ENCODE data around the gene TRAF3IP3. TPM values are rescaled to one million over a fixed set of nuclear protein-coding genes. Genes with fewer than 3 reads are reported as not detected.
A peak's percentile ranks its signal among the peaks of the same experiment; 100 is the strongest.

TRAF3IP3 gene
- total and polyA plus RNA-seq, 12 donors: 0.45 to 8.0 (median 0.77) TPM

GRCh38 chr1:209741193-209741592 lies 14.7 kb upstream of the TRAF3IP3 start:
- intact Hi-C loops (cut with DNase I): loop anchor here in 5 of 10 donors (10.0 kb wide), 4 partner anchors 46 to 166 kb away; no protein-coding TSS in a partner anchor

GRCh38 chr1:209741889-209742288 lies 14.0 kb upstream of the TRAF3IP3 start:
- Histone ChIP-seq H3K4me3 (peak overlapping the region in 2 of 10 donors; percentile 18 to 27), H3K27me3 (no peaks in the 10 kb centered on the region), H3K27ac (peak overlapping the region; percentile 58 to 92 (median 82)), H3K36me3 (no peaks in the 10 kb centered on the region), H3K9me3 (no peaks in the 10 kb centered on the region), H3K4me1 (peaks cover 5 to 45% (median 26%) of the 10 kb centered on the region in 9 donors)
- DNase-seq: peak in 1 of 2 donors; percentile 37
- intact Hi-C loops (cut with DNase I): loop anchor here in 5 of 10 donors (10.0 kb wide), 4 partner anchors 47 to 167 kb away; no protein-coding TSS in a partner anchor
- WGBS, 2 donors: 27 to 49% methylated on average over 2 of the region's 2 CpGs
- no peak for TF ChIP-seq CTCF (IDR thresholded peaks at IDR 0.05)
- peak; percentile 57 to 90 (median 80) for ATAC-seq

More at GRCh38 chr1:209741193-209741592, 14.7 kb upstream of the TRAF3IP3 start:
- no peak for TF ChIP-seq CTCF (IDR thresholded peaks at IDR 0.05)
- 91 to 99% methylated on average over 3 of the region's 3 CpGs for WGBS, 2 donors
- H3K36me3 ChIP-seq: no peaks in the 10 kb centered on the region
- peaks cover 5 to 45% (median 29%) of the 10 kb centered on the region in 9 donors for H3K4me1 ChIP-seq
- no peak for DNase-seq
- no peak for ATAC-seq
- H3K9me3 ChIP-seq: no peaks in the 10 kb centered on the region
- no peak overlapping the region for H3K4me3 ChIP-seq
- H3K27ac ChIP-seq: peak overlapping the region in 8 of 10 donors; percentile 71 to 92 (median 83)
- no peaks in the 10 kb centered on the region for H3K27me3 ChIP-seq

GRCh38 chr1:209742409-209743144 lies 13.3 kb upstream of the TRAF3IP3 start:
- Histone ChIP-seq H3K27ac (peak overlapping the region; percentile 58 to 92 (median 82)), H3K9me3 (no peaks in the 10 kb centered on the region), H3K36me3 (no peaks in the 10 kb centered on the region), H3K4me1 (peaks cover 5 to 49% (median 31%) of the 10 kb centered on the region in 9 donors), H3K4me3 (peak overlapping the region in 4 of 10 donors; percentile 4 to 27 (median 11)), H3K27me3 (no peaks in the 10 kb centered on the region)
- 31 to 36% methylated on average over 8 of the region's 8 CpGs for WGBS, 2 donors
- DNase-seq: no peak
- ATAC-seq: peak in 7 of 8 donors; percentile 31 to 68 (median 54)
- no peak for TF ChIP-seq CTCF (IDR thresholded peaks at IDR 0.05)
- intact Hi-C loops (cut with DNase I): loop anchor here in 5 of 10 donors (10.0 kb wide), 4 partner anchors 48 to 168 kb away; no protein-coding TSS in a partner anchor

- no peaks in the 10 kb centered on the region for H3K27me3 ChIP-seq
- ATAC-seq (peak in 3 of 8 donors; percentile 2 to 34 (median 4)), DNase-seq (peak in 1 of 2 donors; percentile 37)
- peaks cover 5 to 55% (median 34%) of the 10 kb centered on the region in 9 donors for H3K4me1 ChIP-seq
- intact Hi-C loops (cut with DNase I): loop anchor here in 5 of 10 donors (10.0 kb wide), 4 partner anchors 48 to 168 kb away; no protein-coding TSS in a partner anchor
- H3K36me3 ChIP-seq: no peaks in the 10 kb centered on the region
- H3K9me3 ChIP-seq: no peaks in the 10 kb centered on the region
- no peak for TF ChIP-seq CTCF (IDR thresholded peaks at IDR 0.05)
- no peak overlapping the region for H3K4me3 ChIP-seq
- peak overlapping the region in 9 of 10 donors; percentile 71 to 92 (median 83) for H3K27ac ChIP-seq
- 42 to 45% methylated on average over 2 of the region's 2 CpGs for WGBS, 2 donors
Observed at GRCh38 chr1:209743145-209743482, 12.7 kb upstream of the TRAF3IP3 start.

Measured in heart right ventricle (tissue), 16 donors.